SK-N-SH (cell line): ENCODE data around the gene NAV2. TPM values are rescaled to one million over a fixed set of nuclear protein-coding genes. Genes with fewer than 3 reads are reported as not detected.

Experiments used
- CTCF ChIA-PET: fragments of 300-600, 350-600 bp; formaldehyde crosslinking; extraction: SDS; loops from one replicate; lab custom pipeline; 2021; lab: Yijun Ruan, JAX
- POLR2A ChIA-PET: fragments of 350-600 bp; sonication (Branson Sonifier 250); formaldehyde crosslinking; extraction: SDS; loops from one replicate; lab custom pipeline; 2020; ENCODE audit warnings: antibody characterized with exemption, inconsistent platforms; lab: Yijun Ruan, JAX
- DNase-seq: peaks from one replicate; pipeline ENCODE4 v3.0.0; 2012
- H2AFZ ChIP-seq: fragments of 200-600 bp; sonication (generic); 2 replicates; pipeline ENCODE4 v1.8.1; 2016; ENCODE audit warnings: antibody characterized with exemption, mild to moderate bottlenecking, low read depth
- H3F3A ChIP-seq: fragments of 200-600 bp; sonication (generic); replicated peaks from 2 replicates; pipeline ENCODE3; 2016; ENCODE audit warnings: antibody characterized with exemption, mild to moderate bottlenecking; ENCODE audit not compliant: insufficient read depth
- H3K27ac ChIP-seq, 2 experiments: fragments of 200-500 bp in 1 of 2; fragments of 200-600 bp in 1 of 2; sonication (Bioruptor generic) in 1 of 2; sonication (generic), shearing (Covaris generic) in 1 of 2; 2 replicates each; pipeline versions ENCODE4 v1.5.1 to v1.6.1; 2014 to 2016; ENCODE audit warnings: low read depth in 2 of 2, inconsistent platforms in 1 of 2, low read length in 1 of 2, mild to moderate bottlenecking in 1 of 2, mixed read lengths in 1 of 2
- H3K27me3 ChIP-seq: fragments of 200-600 bp; sonication (generic), shearing (Covaris generic); 2 replicates; pipeline ENCODE4 v1.6.1; 2016; ENCODE audit warnings: mixed run types; ENCODE audit not compliant: insufficient read depth
- H3K36me3 ChIP-seq, 2 experiments: fragments of 200-500 bp in 1 of 2; fragments of 200-600 bp in 1 of 2; sonication (Bioruptor generic) in 1 of 2; sonication (generic) in 1 of 2; replicated peaks in 1 of 2; 2 replicates each; pipeline versions ENCODE3 to v1.5.1; 2014 to 2016; ENCODE audit warnings: low read length in 1 of 2, mild to moderate bottlenecking in 1 of 2; ENCODE audit not compliant: insufficient read depth in 2 of 2, control insufficient read depth in 1 of 2
- H3K4me1 ChIP-seq, 2 experiments: fragments of 200-500 bp in 1 of 2; fragments of 200-600 bp in 1 of 2; sonication (Bioruptor generic) in 1 of 2; sonication (generic), shearing (Covaris generic) in 1 of 2; 2 replicates each; pipeline versions ENCODE4 v1.5.1 to v1.6.1; 2014 to 2016; ENCODE audit warnings: low read depth in 1 of 2, low read length in 1 of 2, mixed run types in 1 of 2; ENCODE audit not compliant: insufficient read depth in 2 of 2, control insufficient read depth in 1 of 2
- H3K4me2 ChIP-seq: fragments of 200-600 bp; sonication (generic), shearing (Covaris generic); 2 replicates; pipeline ENCODE4 v1.6.1; 2017; ENCODE audit warnings: mixed run types
- H3K4me3 ChIP-seq, 2 experiments: fragments of 200-500 bp in 1 of 2; fragments of 200-600 bp in 1 of 2; sonication (Bioruptor generic) in 1 of 2; sonication (generic), shearing (Covaris generic) in 1 of 2; 2 replicates each; pipeline versions ENCODE4 v1.5.1 to v1.8.1; 2014 to 2016; ENCODE audit warnings: low read depth in 2 of 2, inconsistent platforms in 1 of 2, low read length in 1 of 2, mild to moderate bottlenecking in 1 of 2, mixed read lengths in 1 of 2, moderate library complexity in 1 of 2
- H3K79me2 ChIP-seq: fragments of 200-600 bp; sonication (generic); 2 replicates; pipeline ENCODE4 v1.8.1; 2017; ENCODE audit warnings: mild to moderate bottlenecking; ENCODE audit not compliant: insufficient read depth
- H3K9ac ChIP-seq: fragments of 200-600 bp; sonication (generic); 2 replicates; pipeline ENCODE4 v1.6.1; 2017; ENCODE audit warnings: mixed run types
- H3K9me2 ChIP-seq: fragments of 200-600 bp; sonication (generic); 2 replicates; pipeline ENCODE4 v1.6.1; 2017; ENCODE audit warnings: mixed run types
- H3K9me3 ChIP-seq: fragments of 200-600 bp; sonication (generic); 2 replicates; pipeline ENCODE4 v1.6.1; 2017; ENCODE audit warnings: mixed run types, mild to moderate bottlenecking, moderate library complexity
- H4K20me1 ChIP-seq: fragments of 200-600 bp; sonication (generic); 2 replicates; pipeline ENCODE4 v1.6.1; 2017; ENCODE audit warnings: mild to moderate bottlenecking, mixed run types; ENCODE audit not compliant: insufficient read depth
- CTCF ChIP-seq: fragments of 200-600 bp; sonication (generic); IDR thresholded peaks from 2 replicates; pipeline ENCODE4 v1.6.1; 2017; ENCODE audit warnings: antibody characterized with exemption, mild to moderate bottlenecking, moderate library complexity
- ELF1 ChIP-seq: IDR thresholded peaks from 2 replicates; pipeline ENCODE4 v1.4.0; 2012
- FOSL2 ChIP-seq: IDR thresholded peaks from 2 replicates; pipeline ENCODE4 v1.4.0; 2012; ENCODE audit warnings: low read depth, mild to moderate bottlenecking, moderate library complexity, borderline replicate concordance
- FOXM1 ChIP-seq: IDR thresholded peaks from 2 replicates; pipeline ENCODE4 v1.4.0; 2012; ENCODE audit warnings: low read depth, mild to moderate bottlenecking
- GATA2 ChIP-seq: sonication (generic); formaldehyde crosslinking; IDR thresholded peaks from 2 replicates; pipeline ENCODE4 v1.5.0; 2020; ENCODE audit warnings: mild to moderate bottlenecking, missing genetic modification reagents
- JUND ChIP-seq: IDR thresholded peaks from 2 replicates; pipeline ENCODE4 v1.4.0; 2012
- MAX ChIP-seq: IDR thresholded peaks from 2 replicates; pipeline ENCODE4 v1.4.0; 2012; ENCODE audit warnings: low read depth
- RAD21 ChIP-seq: IDR thresholded peaks from 2 replicates; pipeline ENCODE4 v1.6.1; 2012; ENCODE audit warnings: mild to moderate bottlenecking, low read length
- REST ChIP-seq: IDR thresholded peaks from 2 replicates; pipeline ENCODE4 v1.6.1; 2012; ENCODE audit warnings: mild to moderate bottlenecking, low read depth, low read length, moderate library complexity
- RFX5 ChIP-seq: IDR thresholded peaks from 2 replicates; pipeline ENCODE4 v1.6.1; 2012; ENCODE audit warnings: mild to moderate bottlenecking, improper control_type of control experiment, low read length
- RXRA ChIP-seq: IDR thresholded peaks from 2 replicates; pipeline ENCODE4 v1.4.0; 2012; ENCODE audit warnings: low read depth, mild to moderate bottlenecking, borderline replicate concordance
- SIN3A ChIP-seq: IDR thresholded peaks from 2 replicates; pipeline ENCODE4 v1.6.1; 2012; ENCODE audit warnings: low read depth, mild to moderate bottlenecking, low read length, moderate library complexity, borderline replicate concordance
- SMC3 ChIP-seq: IDR thresholded peaks from 2 replicates; pipeline ENCODE4 v1.6.1; 2012; ENCODE audit warnings: low read depth, low read length, improper control_type of control experiment
- TCF12 ChIP-seq: IDR thresholded peaks from 2 replicates; pipeline ENCODE4 v1.4.0; 2012
- USF1 ChIP-seq: IDR thresholded peaks from 2 replicates; pipeline ENCODE4 v1.4.0; 2012; ENCODE audit warnings: low read depth, borderline replicate concordance
- YY1 ChIP-seq: IDR thresholded peaks from 2 replicates; pipeline ENCODE4 v1.4.0; 2012; ENCODE audit warnings: low read depth, mild to moderate bottlenecking
- WGBS: methylation state at CpG from one replicate; pipeline ENCODE4 v1.1.6; 2017; ENCODE audit warnings: low lambda C conversion rate; 5-methylcytosine and 5-hydroxymethylcytosine counted together
- polyA plus RNA-seq, 3 experiments: library from polyadenylated mRNA; depleted of rRNA; stranded (reverse); fragments of >200 nt; gene quantifications; 2 replicates each; pipeline ENCODE4 v1.2.3, GENCODE V29; 2012

The NAV2 gene
- polyA plus RNA-seq, 1 of the 3 experiments (the other 2 are of a cell fraction) = 26.2 TPM

GRCh38 chr11:19953336-19953735 lies 240.7 kb downstream of the NAV2 start:
- peak overlapping the region; percentile 38; the same call in 1 of the 2 replicates for H3K9ac ChIP-seq

GRCh38 chr11:19953909-19954308 lies 241.3 kb downstream of the NAV2 start:
- Histone ChIP-seq H3K36me3 (peaks cover 67 to 78% of the 10 kb centered on the region in 2 experiments), H3K9ac (peak overlapping the region; percentile 38; the same call in 1 of the 2 replicates), H2AFZ (no peak overlapping the region), H3K79me2 (peaks cover 73% of the 10 kb centered on the region), H3F3A (peaks cover 44% of the 10 kb centered on the region), H3K4me1 (peaks cover 47 to 65% of the 10 kb centered on the region in 2 experiments), H3K27ac (peak overlapping the region; percentile 83 to 91), H3K9me3 (no peaks in the 10 kb centered on the region), H3K27me3 (no peaks in the 10 kb centered on the region), H3K9me2 (no peaks in the 10 kb centered on the region), H4K20me1 (peaks cover 51% of the 10 kb centered on the region), H3K4me2 (peak overlapping the region; percentile 40), H3K4me3 (no peak overlapping the region)
- ChIA-PET CTCF (interaction anchor here (0.7 to 4.5 kb wide), 8 partner anchors 16 to 401 kb away, joined by 3 to 51 read pairs (median 4); no protein-coding TSS in a partner anchor), POLR2A (no interaction called here)
- DNase-seq = no peak
- 75% methylated on average over 2 of the region's 2 CpGs for WGBS
- 0 out of 2 replicates have a peak, but pooled peaks have one; percentile 26 for TF ChIP-seq SMC3
- no peak for TF ChIP-seq MAX
- TF ChIP-seq FOSL2 = peak; percentile 56; the same call in 1 of the 2 replicates
- no peak for TF ChIP-seq SIN3A
- no peak for TF ChIP-seq RFX5
- no peak for TF ChIP-seq RXRA
- TF ChIP-seq RAD21 = peak; percentile 31
- TF ChIP-seq GATA2 (CRISPR knock-in tag) = no peak
- TF ChIP-seq CTCF = peak; percentile 68
- TF ChIP-seq YY1 = no peak
- TF ChIP-seq TCF12 = peak; percentile 50; the same call in 1 of the 2 replicates
- peak; percentile 26; the same call in 1 of the 2 replicates for TF ChIP-seq JUND
- TF ChIP-seq USF1 = no peak
- TF ChIP-seq FOXM1 = no peak
- no peak for TF ChIP-seq REST
- TF ChIP-seq, all 33 proteins: peak for 6

More at GRCh38 chr11:19953336-19953735, 240.7 kb downstream of the NAV2 start:
- no peak for TF ChIP-seq RXRA
- TF ChIP-seq ELF1 = peak; percentile 9; the same call in 1 of the 2 replicates
- Histone ChIP-seq H3K9me2 (no peaks in the 10 kb centered on the region), H3K4me3 (no peak overlapping the region), H3K27ac (peak overlapping the region; percentile 83 to 91), H3K4me1 (peaks cover 47 to 59% of the 10 kb centered on the region in 2 experiments), H3K9me3 (no peaks in the 10 kb centered on the region), H3K36me3 (peaks cover 67 to 76% of the 10 kb centered on the region in 2 experiments), H3F3A (peaks cover 49% of the 10 kb centered on the region), H3K27me3 (no peaks in the 10 kb centered on the region), H3K79me2 (peaks cover 67% of the 10 kb centered on the region), H4K20me1 (peaks cover 45% of the 10 kb centered on the region), H3K4me2 (peak overlapping the region; percentile 40), H2AFZ (no peak overlapping the region)
- DNase-seq = no peak
- CTCF ChIA-PET = interaction anchor here (0.9 to 4.5 kb wide), 9 partner anchors 10 to 402 kb away, joined by 3 to 51 read pairs (median 5); no protein-coding TSS in a partner anchor
- POLR2A ChIA-PET = no interaction called here
- 58% methylated on average over 4 of the region's 4 CpGs for WGBS
